Measurements from ENCODE around the gene ATP13A5. TPM values are rescaled to one million over a fixed set of nuclear protein-coding genes. Genes with fewer than 3 reads are reported as not detected.

Gene ATP13A5
- total and polyA plus RNA-seq, 8 donors, result 0.55 to 2.0 TPM; not detected in 6

DNA sequence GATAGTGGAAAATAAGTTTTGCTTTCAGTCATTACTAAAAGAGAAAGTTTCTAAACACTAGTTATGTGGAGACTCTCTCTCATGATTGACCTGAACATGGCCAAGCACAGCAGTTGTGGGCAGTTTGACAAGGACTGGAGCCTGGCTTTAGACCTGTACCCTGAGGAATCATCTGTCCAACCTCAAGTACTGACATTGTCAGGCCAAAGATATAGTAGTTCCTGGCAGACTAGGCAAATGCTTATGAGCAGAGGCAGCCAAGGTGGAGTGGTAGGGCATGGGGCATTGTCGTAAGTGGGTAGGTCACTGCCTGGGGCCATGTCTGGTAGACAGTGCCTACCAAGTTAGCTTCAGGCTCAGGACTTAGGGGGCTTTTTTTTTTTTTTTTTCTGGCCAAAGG lies 116.6 kb downstream of the ATP13A5 start:
- TF ChIP-seq POLR2AphosphoS5 (IDR thresholded peaks at IDR 0.05) (no peak), EP300 (IDR thresholded peaks at IDR 0.05) (no peak), POLR2A (IDR thresholded peaks at IDR 0.05) (no peak)
- TF ChIP-seq, protein P1, sequence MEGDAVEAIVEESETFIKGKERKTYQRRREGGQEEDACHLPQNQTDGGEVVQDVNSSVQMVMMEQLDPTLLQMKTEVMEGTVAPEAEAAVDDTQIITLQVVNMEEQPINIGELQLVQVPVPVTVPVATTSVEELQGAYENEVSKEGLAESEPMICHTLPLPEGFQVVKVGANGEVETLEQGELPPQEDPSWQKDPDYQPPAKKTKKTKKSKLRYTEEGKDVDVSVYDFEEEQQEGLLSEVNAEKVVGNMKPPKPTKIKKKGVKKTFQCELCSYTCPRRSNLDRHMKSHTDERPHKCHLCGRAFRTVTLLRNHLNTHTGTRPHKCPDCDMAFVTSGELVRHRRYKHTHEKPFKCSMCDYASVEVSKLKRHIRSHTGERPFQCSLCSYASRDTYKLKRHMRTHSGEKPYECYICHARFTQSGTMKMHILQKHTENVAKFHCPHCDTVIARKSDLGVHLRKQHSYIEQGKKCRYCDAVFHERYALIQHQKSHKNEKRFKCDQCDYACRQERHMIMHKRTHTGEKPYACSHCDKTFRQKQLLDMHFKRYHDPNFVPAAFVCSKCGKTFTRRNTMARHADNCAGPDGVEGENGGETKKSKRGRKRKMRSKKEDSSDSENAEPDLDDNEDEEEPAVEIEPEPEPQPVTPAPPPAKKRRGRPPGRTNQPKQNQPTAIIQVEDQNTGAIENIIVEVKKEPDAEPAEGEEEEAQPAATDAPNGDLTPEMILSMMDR (IDR thresholded peaks at IDR 0.05), result no peak
- 91 to 100% (median 100%) methylated on average over 1 of the region's 1 CpG for WGBS, 5 donors

DNA sequence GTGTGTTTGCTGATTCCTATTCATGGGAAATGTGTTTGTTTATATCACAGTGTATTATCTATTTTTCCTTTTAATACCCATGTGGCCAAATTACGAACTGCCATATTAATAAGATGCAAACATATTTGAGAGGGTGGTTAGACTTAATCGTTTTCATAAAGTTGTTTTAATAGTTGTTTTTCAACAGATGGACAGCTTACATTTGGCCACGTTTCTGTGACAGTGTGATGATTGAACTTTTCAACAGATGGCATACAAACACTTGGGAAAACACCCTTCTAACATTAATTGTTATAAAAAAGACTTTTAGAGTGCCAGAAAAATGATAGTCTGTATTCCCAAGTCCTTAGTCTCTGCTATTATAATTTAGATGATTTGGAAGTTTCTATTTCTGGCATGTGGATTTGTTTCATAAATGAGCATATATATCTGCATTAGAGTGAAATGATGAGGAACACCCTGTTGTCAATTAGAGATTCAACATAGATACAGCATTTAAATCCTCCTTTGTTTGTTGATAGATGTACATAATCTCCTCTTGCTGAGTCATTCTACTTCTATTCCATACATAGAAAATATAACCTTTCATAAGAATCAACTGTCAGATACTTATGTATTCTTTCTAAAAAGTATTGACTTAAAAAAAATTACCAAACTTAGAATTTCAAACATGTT lies 124.4 kb downstream of the ATP13A5 start:
- Histone ChIP-seq H3K27ac (no peak overlapping the region), H3K9me3 (peaks cover 0 to 23% (median 14%) of the 10 kb centered on the region in 4 donors), H3K27me3 (no peaks in the 10 kb centered on the region), H3K4me3 (no peak overlapping the region), H3K4me1 (no peaks in the 10 kb centered on the region), H3K36me3 (no peaks in the 10 kb centered on the region)
- TF ChIP-seq POLR2AphosphoS5 (IDR thresholded peaks at IDR 0.05) (no peak), EP300 (IDR thresholded peaks at IDR 0.05) (no peak), POLR2A (IDR thresholded peaks at IDR 0.05) (no peak)
- TF ChIP-seq, protein P1 (IDR thresholded peaks at IDR 0.05), result no peak
- 57 to 67% (median 65%) methylated on average over 3 of the region's 3 CpGs for WGBS, 5 donors
- no peak for DNase-seq
- intact Hi-C loops (cut with DNase I; ENCODE audit: low total_unique reads), result no loop called here

More for the DNA sequence above, 116.6 kb downstream of the ATP13A5 start:
- Histone ChIP-seq H3K4me3 (no peak overlapping the region), H3K27ac (no peak overlapping the region), H3K9me3 (no peaks in the 10 kb centered on the region), H3K4me1 (no peaks in the 10 kb centered on the region), H3K36me3 (no peaks in the 10 kb centered on the region), H3K27me3 (no peaks in the 10 kb centered on the region)
- intact Hi-C loops (cut with DNase I; ENCODE audit: low total_unique reads), result no loop called here
- no peak for DNase-seq

DNA sequence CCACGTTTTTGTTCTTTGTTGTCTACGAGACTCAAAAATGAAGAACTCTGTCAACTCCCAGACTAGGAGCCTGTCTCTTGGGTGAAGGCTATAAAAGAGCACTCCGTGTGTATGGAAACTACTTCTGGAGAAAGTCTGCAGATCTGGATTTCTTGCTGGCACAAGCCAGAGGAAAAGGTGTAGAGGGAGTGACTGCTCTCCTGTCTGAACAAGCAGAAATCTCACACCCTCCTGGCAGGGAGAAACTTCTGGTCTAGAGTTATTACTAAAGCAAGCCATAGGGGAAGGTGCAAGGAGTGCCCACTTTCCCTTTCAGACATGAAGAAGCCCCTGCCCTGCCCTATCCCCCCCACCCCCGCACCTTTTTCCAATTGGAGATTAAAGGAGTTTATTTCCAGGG lies 128.1 kb downstream of the ATP13A5 start:
- WGBS, 5 donors, result 78 to 91% (median 89%) methylated on average over 4 of the region's 4 CpGs
- H3K4me3 ChIP-seq, result no peak overlapping the region
- H3K27me3 ChIP-seq, result no peaks in the 10 kb centered on the region
- TF ChIP-seq EP300 (IDR thresholded peaks at IDR 0.05) (no peak), POLR2AphosphoS5 (IDR thresholded peaks at IDR 0.05) (no peak), POLR2A (IDR thresholded peaks at IDR 0.05) (no peak)
- TF ChIP-seq, protein P1 (IDR thresholded peaks at IDR 0.05), result no peak
- no peak for DNase-seq
- peaks cover 0 to 40% (median 32%) of the 10 kb centered on the region in 4 donors for H3K9me3 ChIP-seq
- no peaks in the 10 kb centered on the region for H3K36me3 ChIP-seq
- intact Hi-C loops (cut with DNase I; ENCODE audit: low total_unique reads), result no loop called here
- H3K4me1 ChIP-seq, result no peaks in the 10 kb centered on the region
- no peak overlapping the region for H3K27ac ChIP-seq

DNA sequence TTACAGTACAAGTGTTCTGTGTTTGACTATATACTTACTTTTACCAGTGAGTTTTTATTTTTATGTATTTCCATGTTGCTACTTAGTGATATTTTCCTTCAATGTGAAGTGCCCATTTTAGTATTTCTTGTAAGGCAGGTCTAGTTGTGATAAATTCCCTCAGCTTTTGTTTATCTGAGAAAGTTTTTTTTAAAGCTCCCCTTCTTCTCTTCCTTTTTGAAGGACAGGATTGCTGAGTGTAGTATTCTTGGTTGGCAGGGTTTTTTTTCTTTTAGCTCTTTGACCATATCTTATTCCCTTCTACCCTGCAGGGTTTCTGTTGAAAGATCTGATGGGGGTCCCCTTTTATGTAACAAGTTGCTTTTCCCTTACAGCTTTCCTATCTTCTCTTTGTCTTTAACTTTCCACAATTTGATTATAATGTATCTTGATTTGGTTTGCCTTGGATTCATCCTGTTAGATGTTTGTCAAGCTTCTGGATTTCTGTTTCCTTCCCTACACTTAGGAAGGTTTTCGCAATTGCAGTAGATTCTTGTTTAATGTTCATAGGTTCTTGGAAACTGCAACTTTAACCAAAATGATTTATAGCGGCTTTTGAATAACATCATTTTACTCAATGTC lies 129.6 kb downstream of the ATP13A5 start:
- H3K36me3 ChIP-seq, result no peaks in the 10 kb centered on the region
- intact Hi-C loops (cut with DNase I; ENCODE audit: low total_unique reads), result no loop called here
- H3K27ac ChIP-seq, result no peak overlapping the region
- no peaks in the 10 kb centered on the region for H3K4me1 ChIP-seq
- peaks cover 0 to 40% (median 32%) of the 10 kb centered on the region in 4 donors for H3K9me3 ChIP-seq
- no peaks in the 10 kb centered on the region for H3K27me3 ChIP-seq
- TF ChIP-seq EP300 (IDR thresholded peaks at IDR 0.05), result no peak
- no peak for TF ChIP-seq POLR2A (IDR thresholded peaks at IDR 0.05)
- TF ChIP-seq, protein P1 (IDR thresholded peaks at IDR 0.05), result no peak
- no peak for TF ChIP-seq POLR2AphosphoS5 (IDR thresholded peaks at IDR 0.05)
- H3K4me3 ChIP-seq, result no peak overlapping the region
- WGBS, 5 donors, result 54 to 98% (median 95%) methylated on average over 2 of the region's 2 CpGs
- no peak for DNase-seq
